CD4-positive, alpha-beta T cell treated with Interleukin-4 for 1 hour (primary cell): ENCODE measurements around the gene HEBP2.
"Not testable (repeated sequence)": the region's sequence is repeated elsewhere in the genome, so short reads cannot be mapped to it uniquely, and the experiment has no call there.

ENCODE experiments used
- DNase-seq, 2 donors: peaks; one replicate each; pipeline ENCODE4 v3.0.0-alpha.2; 2020 to 2022

HEBP2 gene

GRCh38 chr6:138424004-138424904 lies 20.2 kb downstream of the HEBP2 start:
- no peak for DNase-seq

- DNase-seq = not testable (repeated sequence)
Observed at GRCh38 chr6:138425256-138425655, 21.2 kb downstream of the HEBP2 start.

GRCh38 chr6:138426500-138427123 lies 22.6 kb downstream of the HEBP2 start:
- DNase-seq = no peak

- DNase-seq = no peak
Observed at GRCh38 chr6:138427701-138428100, 23.7 kb downstream of the HEBP2 start.

GRCh38 chr6:138428944-138429598 lies 25.0 kb downstream of the HEBP2 start:
- peak in 1 of 2 donors; percentile 65 for DNase-seq

GRCh38 chr6:138429761-138430160 lies 25.7 kb downstream of the HEBP2 start:
- DNase-seq = no peak

- no peak for DNase-seq
Observed at GRCh38 chr6:138430361-138431145, 26.5 kb downstream of the HEBP2 start.

- peak in 1 of 2 donors; percentile 22 for DNase-seq
Observed at GRCh38 chr6:138431256-138432062, 27.4 kb downstream of the HEBP2 start.

GRCh38 chr6:138432063-138432356 lies 28.0 kb downstream of the HEBP2 start:
- DNase-seq = no peak

GRCh38 chr6:138434096-138434495 lies 30.1 kb downstream of the HEBP2 start:
- no peak for DNase-seq

GRCh38 chr6:138434925-138435324 lies 30.9 kb downstream of the HEBP2 start:
- DNase-seq = no peak

GRCh38 chr6:138439546-138439945 lies 35.5 kb downstream of the HEBP2 start:
- no peak for DNase-seq

- no peak for DNase-seq
Observed at GRCh38 chr6:138440296-138440695, 36.3 kb downstream of the HEBP2 start.

- DNase-seq = no peak
Observed at GRCh38 chr6:138440758-138441357, 36.8 kb downstream of the HEBP2 start.

- no peak for DNase-seq
Observed at GRCh38 chr6:138441965-138442364, 37.9 kb downstream of the HEBP2 start.

GRCh38 chr6:138442663-138443062 lies 38.6 kb downstream of the HEBP2 start:
- DNase-seq = no peak

- DNase-seq = no peak
Observed at GRCh38 chr6:138443979-138444378, 40.0 kb downstream of the HEBP2 start.

GRCh38 chr6:138446821-138447220 lies 42.8 kb downstream of the HEBP2 start:
- DNase-seq = no peak

- DNase-seq = no peak
Observed at GRCh38 chr6:138450445-138450844, 46.4 kb downstream of the HEBP2 start.

GRCh38 chr6:138451043-138451442 lies 47.0 kb downstream of the HEBP2 start:
- no peak for DNase-seq

GRCh38 chr6:138454981-138455706 lies 51.1 kb downstream of the HEBP2 start:
- peak; percentile 66 to 69 for DNase-seq
